K562 (cell line): ENCODE results near the gene PPT2. TPM values are rescaled to one million over a fixed set of nuclear protein-coding genes. Genes with fewer than 3 reads are reported as not detected.

Source experiments
- C11orf30 ChIP-seq: fragments of 450-650 bp; IDR thresholded peaks from 2 replicates; pipeline ENCODE4 v1.6.1; 2016; ENCODE audit warnings: low read depth, mild to moderate bottlenecking
- CREBBP ChIP-seq: IDR thresholded peaks from one replicate; pipeline ENCODE4 v1.6.1; 2012; ENCODE audit warnings: low read depth, mild to moderate bottlenecking, control low read depth, inconsistent platforms, low read length
- PATZ1 ChIP-seq: fragments of 250-450 bp; sonication (Bioruptor Pico); IDR thresholded peaks from 2 replicates; pipeline ENCODE4 v1.5.0; 2020; ENCODE audit warnings: mild to moderate bottlenecking, borderline replicate concordance
- RERE ChIP-seq: sonication (generic); formaldehyde crosslinking; IDR thresholded peaks from 2 replicates; pipeline ENCODE4 v1.8.0; 2023; ENCODE audit warnings: missing genetic modification reagents, mild to moderate bottlenecking, borderline replicate concordance
- ZNF175 ChIP-seq: fragments of 200-800 bp; sonication (Bioruptor generic); IDR thresholded peaks from 2 replicates; pipeline ENCODE4 v1.6.1; 2016; ENCODE audit warnings: low read depth, mild to moderate bottlenecking, missing genetic modification characterization, missing compliant biosample characterization
- polyA plus RNA-seq, 8 experiments: library from polyadenylated mRNA; depleted of rRNA in 4 of 8; stranded (reverse) in 5 of 8; unstranded in 3 of 8; fragments of >200 nt; fragmentation: Nextera tagmentation in 2 of 8; fragmentation: Illumina TruSeq in 1 of 8; extraction: Ambion mirVana in 2 of 8; extraction: Trizol in 1 of 8; gene quantifications; 2 replicates each; pipeline versions ENCODE4 v1.2.1 to v1.2.3, GENCODE V29; 2011 to 2014; ENCODE audit warnings: inconsistent platforms in 1 of 8, missing spikeins in 1 of 8
- total RNA-seq, 7 experiments: library from RNA; depleted of rRNA in 6 of 7; stranded (reverse); fragments of >200 nt in 6 of 7; fragmentation: Illumina TruSeq in 2 of 7; extraction: Trizol in 2 of 7; gene quantifications; 2 replicates each; pipeline versions ENCODE4 v1.2.1 to v1.2.3, GENCODE V29; 2011 to 2021; ENCODE audit warnings: low replicate concordance in 1 of 7

PPT2 gene
- total and polyA plus RNA-seq, 9 of the 15 experiments (the other 6 are each of a cell fraction or from before 2014, with no cell fraction given) = 27.4 to 98.8 (median 69.9) TPM

GRCh38 chr6:32190054-32190851, 36.3 kb downstream of the PPT2 start, which contains the start of gene PBX2 (continued):
- TF ChIP-seq RERE (no peak), ZNF175 (no peak), C11orf30 (no peak), PATZ1 (no peak), CREBBP (no peak)
